ENCODE results near the gene PRR19. TPM values are rescaled to one million over a fixed set of nuclear protein-coding genes. Genes with fewer than 3 reads are reported as not detected.

PRR19 gene, protein sequence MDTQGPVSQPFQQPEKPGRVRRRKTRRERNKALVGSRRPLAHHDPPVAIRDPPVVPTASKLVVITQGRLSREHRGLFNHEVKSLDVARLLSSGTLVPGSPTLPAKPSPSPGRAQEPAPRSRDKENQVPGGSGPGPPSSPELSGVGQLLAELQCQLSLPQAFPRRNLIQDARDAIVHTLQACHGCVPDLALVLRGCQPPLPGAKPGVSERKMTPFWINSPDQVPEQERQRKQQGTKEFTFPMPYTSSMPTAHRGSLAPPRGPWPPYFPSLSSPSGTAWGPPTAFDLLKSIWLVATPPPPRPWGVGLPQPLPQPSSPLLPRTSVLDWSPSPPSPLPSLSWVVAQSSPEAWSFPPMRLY
- under 1 TPM; 0.30 to 0.39 TPM for total RNA-seq

DNA sequence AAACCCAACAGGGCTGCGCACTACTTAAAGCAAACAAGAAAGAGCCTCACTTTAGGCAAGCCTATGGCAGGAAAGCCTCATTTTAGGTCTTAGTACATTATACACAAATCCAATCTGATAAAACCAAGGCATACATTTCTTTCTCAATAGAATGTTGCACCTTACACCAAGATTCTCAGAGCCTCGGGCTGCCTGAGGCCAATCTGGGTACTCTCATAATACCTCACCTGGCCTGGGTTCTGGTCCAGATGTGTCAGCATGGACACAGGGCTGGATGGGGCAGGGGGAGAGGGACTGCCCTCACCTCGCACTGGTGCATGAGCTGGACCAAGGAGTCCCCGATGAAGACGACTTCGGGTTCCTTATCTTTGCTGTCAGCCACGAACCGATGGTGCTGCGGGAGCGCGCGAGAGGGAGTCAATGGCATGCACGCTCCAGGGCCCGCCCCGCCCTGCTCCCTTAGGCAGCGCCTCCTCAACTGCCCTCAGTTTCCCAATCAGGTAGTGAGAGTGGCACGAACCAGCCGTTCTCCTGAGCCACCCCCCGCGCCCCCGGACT, at the start of gene PRR19:
PRR19 (plus strand) TSS at position 487 of the 558 bp plus-strand sequence. CDS start 7,453 bp downstream, outside the sequence.

DNA sequence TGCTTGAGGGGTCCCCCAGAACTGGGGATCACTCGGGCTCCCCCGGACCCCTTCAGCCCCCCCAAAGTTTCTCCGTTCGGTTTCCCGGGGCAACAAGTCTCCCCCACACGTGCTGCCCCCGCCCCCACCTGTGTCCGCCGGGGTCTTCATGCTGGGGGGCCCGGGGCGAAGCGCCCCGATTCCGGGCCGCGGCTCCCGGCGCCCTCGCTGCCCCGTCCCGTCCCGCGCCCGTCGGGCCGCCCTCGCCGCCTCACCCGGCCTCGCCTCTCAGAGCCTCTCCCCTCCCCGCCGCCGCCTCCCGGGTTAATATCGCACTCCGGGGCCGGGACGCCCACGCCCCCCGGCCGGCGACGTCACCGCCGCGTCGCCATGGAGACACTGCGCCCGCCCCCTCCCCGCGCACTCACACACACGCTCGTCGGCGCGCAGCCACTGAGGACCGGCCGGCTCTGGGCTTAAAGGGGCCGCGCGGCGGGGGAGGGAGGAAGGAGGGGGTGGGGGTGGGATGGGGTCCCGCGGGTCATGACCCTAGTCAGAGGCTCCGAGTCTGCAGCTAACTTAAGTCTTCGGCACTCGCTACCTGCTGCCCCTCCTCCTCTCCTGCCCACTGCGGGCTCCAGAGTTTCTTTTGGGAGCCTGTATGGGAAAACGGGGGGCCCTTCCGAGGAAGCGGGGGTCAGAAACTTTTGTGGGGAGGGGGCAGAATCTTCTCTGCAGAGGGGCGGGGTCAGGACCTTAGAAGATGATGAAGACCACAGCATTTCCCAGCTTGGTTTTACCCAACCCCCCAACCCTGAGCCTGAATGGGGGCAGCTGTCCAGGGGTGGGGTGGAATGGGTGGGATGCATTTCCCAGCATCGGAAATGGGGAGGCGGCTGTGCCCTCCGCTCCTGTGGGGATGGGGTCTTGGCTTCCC, 46.8 kb upstream of the PRR19 start, which contains the start of gene ERF:
ERF (minus strand) TSS at position 279 of the 916 bp plus-strand sequence; CDS start at position 150, 129 bp downstream.

DNA sequence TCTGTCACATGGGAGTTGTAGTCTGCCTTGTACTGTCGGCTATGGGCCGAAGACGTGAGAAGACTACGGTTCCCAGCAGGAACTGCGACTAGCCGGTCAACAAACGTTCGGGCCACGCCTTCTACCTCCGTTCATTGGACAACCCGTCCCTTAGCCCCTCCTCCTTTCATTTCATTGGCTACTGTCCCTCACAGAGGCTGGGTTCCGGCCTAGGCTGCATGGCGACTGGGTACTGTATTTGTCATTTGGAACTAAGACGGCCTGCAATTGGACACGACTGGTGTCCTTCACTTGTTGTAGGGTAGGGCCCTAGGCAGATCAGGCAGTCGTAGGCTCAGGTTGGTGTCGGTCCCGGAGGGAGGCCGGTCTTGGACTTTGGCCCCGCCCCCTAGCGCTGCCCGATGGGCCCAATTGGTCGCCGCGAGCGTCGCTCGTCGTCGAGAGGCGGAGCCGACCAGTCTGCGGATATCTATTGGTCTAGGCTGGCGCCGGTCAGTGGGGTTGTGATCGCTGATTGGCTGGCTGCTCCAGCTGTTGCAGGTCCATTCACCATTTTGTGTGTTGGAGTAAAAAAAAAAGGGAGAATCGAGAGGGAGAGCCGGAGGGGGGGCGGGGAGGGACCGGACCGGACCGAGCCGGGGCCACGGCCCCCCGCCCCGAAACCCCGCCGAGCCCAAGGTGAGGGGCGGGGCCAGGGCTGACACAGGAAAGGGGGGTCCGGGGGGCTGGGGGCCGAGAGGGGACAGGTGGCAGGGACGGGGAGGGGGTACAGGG, 33.0 kb upstream of the PRR19 start, which contains the start of gene CIC:
CIC (plus strand) TSS at position 549 of the 774 bp plus-strand sequence. CDS start 2,532 bp downstream, outside the sequence.

DNA sequence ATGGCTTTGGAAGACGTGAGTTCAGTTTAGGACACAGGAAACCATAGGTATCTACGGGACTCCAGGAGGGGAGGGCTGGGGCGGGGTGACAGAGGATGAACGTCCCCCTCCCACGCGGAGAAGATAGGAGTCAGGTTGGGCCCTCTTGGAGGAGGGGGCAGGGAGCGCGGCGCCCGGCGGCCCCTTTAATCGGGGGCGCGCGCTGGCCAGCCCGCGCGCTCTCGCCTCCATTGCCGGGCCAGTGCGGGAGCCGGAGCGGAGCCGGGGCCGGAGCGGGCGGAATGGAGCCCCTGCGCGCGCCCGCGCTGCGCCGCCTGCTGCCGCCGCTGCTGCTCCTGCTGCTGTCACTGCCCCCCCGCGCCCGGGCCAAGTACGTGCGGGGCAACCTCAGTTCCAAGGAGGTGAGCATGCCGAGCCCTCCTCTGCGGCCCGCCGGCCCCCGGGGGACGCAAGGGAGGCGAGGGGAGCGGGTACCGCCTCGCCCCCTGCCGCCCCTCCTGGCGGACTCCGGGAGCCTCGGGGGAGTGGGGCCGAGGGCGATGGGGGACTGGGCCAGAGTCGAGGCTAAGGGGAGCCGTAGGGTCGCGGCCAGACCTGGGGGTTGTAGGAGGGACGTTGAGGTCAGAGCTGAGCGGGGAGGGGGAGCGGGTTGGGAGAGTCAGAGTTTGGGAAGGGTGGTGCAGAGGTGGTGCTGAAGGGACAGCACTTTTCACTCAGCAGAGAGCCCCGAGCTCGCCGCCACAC, 11.3 kb downstream of the PRR19 start, which contains the start of gene TMEM145:
TMEM145 (plus strand) TSS at position 214 of the 744 bp plus-strand sequence; CDS start at position 282, 68 bp downstream.

DNA sequence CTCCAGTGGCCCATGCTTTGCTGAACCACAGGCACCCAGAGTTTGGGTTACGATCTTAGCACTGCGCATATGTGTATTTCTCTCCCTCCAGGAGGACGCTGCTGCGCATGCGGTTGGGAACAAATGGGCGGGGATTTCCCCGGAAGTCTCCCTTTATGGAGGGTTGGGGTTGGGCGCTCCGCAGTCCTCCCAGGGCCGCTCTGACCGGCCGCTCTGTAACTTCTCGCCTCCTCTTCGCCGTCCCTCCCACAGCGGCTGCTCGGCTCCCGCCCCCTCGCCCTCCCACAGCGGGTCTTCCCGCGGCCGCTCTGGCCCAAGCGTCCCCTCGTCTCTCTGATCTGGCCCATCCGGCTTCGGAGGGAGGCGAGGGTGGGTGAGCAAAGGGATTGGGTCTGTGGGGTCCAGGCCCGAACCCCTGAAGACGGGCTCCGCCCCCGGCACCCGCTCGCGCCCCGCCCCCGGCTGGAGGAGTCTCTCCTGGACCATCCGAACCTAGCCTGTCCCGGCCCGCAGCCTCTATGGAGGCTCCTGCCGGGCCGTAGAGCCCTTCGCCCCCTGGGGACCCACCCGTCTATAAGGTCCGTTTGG, 23.5 kb downstream of the PRR19 start, which contains the start of gene MEGF8:
MEGF8 (plus strand) TSS at position 328 of the 588 bp plus-strand sequence. CDS start 609 bp downstream, outside the sequence.

Small RNA genes lying within 50 kb of the gene (microRNA-seq; reads per million reads assigned to microRNA genes)
- gene MIR8077 (ENCODE audit: borderline microRNAs expressed, borderline replicate concordance): not detected

Other genes with a start within 250 kb of the PRR19 start
- under 1 TPM; 0.38 to 0.67 TPM for gene GRIK5, start 231.9 kb upstream of the PRR19 start, total RNA-seq
- gene ZNF574, start 226.0 kb upstream of the PRR19 start, total RNA-seq: 10 to 100 TPM; 13.5 to 14.6 TPM
- 10 to 100 TPM; 24.0 to 24.7 TPM for gene POU2F2, start 169.7 kb upstream of the PRR19 start, total RNA-seq
- gene DEDD2, start 84.5 kb upstream of the PRR19 start, total RNA-seq: 10 to 100 TPM; 46.1 to 46.3 TPM
- 10 to 100 TPM; 16.0 to 17.9 TPM for gene ZNF526, start 81.8 kb upstream of the PRR19 start, total RNA-seq
- 10 to 100 TPM; 40.7 to 45.7 TPM for gene GSK3A, start 59.5 kb upstream of the PRR19 start, total RNA-seq
- gene ERF, start 47.0 kb upstream of the PRR19 start, total RNA-seq: 10 to 100 TPM; 49.0 to 50.2 TPM
- gene CIC, start 32.9 kb upstream of the PRR19 start, total RNA-seq: 10 to 100 TPM; 81.9 to 86.6 TPM
- 10 to 100 TPM; 36.5 to 39.0 TPM for gene PAFAH1B3, start 492 bp downstream of the PRR19 start, total RNA-seq
- gene TMEM145, start 11.2 kb downstream of the PRR19 start, total RNA-seq: under 1 TPM in 1 of 2 experiments, not detected in 1; 0.31 TPM
- 1 to 10 TPM; 4.4 to 4.9 TPM for gene MEGF8, start 23.5 kb downstream of the PRR19 start, total RNA-seq
- gene CNFN, start 88.2 kb downstream of the PRR19 start, total RNA-seq: under 1 TPM in 1 of 2 experiments, not detected in 1; 0.51 TPM
- 10 to 100 TPM; 27.0 to 32.9 TPM for gene LIPE, start 125.3 kb downstream of the PRR19 start, total RNA-seq
- not detected for gene CXCL17, start 140.8 kb downstream of the PRR19 start, total RNA-seq
- gene CEACAM1, start 226.3 kb downstream of the PRR19 start, total RNA-seq: 10 to 100 TPM; 37.6 to 39.2 TPM